Measurements from ENCODE around the gene HAT1.

DNA sequence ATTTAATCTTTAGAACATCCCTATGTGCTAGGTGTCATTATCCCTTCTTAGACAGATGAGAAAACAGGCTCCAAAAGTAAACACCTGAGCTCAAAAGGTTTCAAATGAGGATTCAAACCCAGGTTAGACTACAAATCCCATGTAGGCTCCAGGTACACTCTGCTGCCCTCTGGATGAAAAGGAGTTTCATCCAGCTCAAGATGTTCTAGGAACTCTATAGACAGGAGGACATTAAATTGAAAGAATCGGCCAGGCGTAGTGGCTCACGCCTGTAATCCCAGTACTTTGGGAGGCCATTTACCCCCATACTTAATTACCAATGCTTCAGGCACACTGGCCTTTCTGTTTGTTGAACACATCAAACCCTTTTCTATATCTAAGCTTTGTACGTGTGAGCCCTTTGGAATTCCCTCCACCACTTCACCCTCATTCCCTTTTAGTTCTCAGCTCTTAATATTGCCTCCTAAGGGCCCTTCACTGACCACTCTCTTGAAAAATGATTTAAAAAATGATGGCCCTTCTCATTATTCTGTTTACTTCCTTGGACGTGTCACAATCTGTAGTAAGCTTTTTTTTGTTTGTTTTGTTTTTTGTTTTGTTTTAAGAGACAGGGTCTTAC is 38.9 kb upstream of the HAT1 start:
- TF ChIP-seq POLR2A (IDR thresholded peaks at IDR 0.05; ENCODE audit: extremely low read depth, insufficient read length) (no peak), CTCF (IDR thresholded peaks at IDR 0.05; ENCODE audit: low read depth, low read length) (no peak)
